SK-N-MC (cell line): ENCODE data around the gene RSRC1.

ENCODE experiments used
- EZH2 ChIP-seq: fragments of 200-600 bp; sonication (generic); IDR thresholded peaks from one replicate; pipeline ENCODE4 v1.6.1; 2017; ENCODE audit warnings: antibody characterized with exemption
- POLR2AphosphoS5 ChIP-seq: IDR thresholded peaks from 2 replicates; pipeline ENCODE4 v1.6.1; 2012; ENCODE audit warnings: mild to moderate bottlenecking, low read depth, low read length, borderline replicate concordance

- TF ChIP-seq POLR2AphosphoS5 (no peak; the same call in 1 of the 2 replicates), EZH2 (no peak)
Measured at GRCh38 chr3:158483701-158484235, 373.9 kb downstream of the RSRC1 start.
